HG03469 (cell line): ENCODE results near the gene MAGI3.

Source experiments
- ATAC-seq: cut with Tn5 transposase; IDR thresholded peaks from one replicate; pipeline ENCODE4 v1.9.1; 2021; ENCODE audit warnings: mild to moderate bottlenecking, moderate library complexity, moderate number of reproducible peaks; ENCODE audit not compliant: unreplicated experiment

The MAGI3 gene

DNA sequence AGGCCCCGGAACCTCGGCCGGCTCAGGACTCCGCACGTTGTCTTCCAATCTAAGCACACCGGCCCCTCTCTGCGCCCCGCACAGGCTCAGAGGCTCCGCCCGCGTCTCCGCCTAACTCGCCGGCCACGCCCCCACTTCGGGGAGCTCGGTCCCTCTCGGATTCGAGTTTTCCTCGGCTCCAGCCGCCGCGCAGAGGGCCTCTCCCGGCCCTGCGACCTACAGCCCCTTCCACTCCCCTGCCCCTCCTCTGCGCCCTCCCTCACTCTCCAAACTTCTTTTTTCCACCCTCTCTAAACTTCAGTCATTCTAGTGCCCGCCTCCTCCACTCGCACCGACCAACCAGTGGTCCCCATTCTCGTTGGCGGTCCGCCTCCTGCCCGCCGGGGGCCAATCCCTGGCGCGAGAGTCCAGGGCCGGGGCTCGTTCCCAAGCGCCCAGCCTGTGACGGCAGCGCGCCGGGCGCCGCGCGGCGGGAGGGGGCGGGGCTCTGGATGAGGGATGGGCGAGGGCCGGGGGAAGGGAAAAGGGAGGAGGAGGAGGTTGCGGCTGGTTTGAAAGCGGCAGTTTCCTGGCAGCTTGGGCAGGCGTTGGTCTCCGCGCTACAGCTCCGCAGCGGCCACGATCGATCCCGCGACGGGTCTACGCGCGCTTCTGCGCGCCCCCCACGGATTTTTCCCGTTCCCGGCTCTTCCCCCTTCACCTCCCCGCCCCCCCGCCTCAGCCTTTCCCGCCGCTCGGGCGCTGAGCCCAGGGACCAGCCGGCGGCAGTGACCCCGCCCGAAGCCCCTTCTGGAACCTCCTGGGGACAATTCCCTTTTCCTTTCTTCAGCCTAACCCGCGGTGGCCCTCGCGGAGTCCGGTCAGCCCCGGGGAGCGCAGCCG, at the start of gene MAGI3:
TSS of gene MAGI3 (plus strand) at position 563 of the 882 bp plus-strand sequence. CDS start 519 bp downstream, outside the sequence.
- peak; percentile 98 for ATAC-seq

DNA sequence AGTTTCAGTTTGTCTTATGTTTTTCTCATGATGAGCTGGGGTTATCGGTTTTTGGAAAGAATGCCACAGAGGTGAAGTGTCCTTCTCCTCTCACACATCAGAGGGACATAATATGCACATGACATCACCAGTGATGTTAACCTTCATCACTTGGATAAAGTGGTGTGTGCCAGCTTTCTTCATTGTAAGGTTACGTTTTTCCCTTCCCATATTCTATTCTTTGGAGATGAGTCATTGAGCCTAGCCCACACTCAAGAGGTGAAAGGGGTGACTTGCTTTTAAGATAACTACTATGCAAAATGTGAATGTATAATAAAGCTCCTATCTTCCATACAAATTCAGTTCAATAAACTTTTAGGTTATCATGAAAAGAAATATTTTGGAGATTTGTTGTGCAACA, 36.7 kb upstream of the MAGI3 start:
- no peak for ATAC-seq

DNA sequence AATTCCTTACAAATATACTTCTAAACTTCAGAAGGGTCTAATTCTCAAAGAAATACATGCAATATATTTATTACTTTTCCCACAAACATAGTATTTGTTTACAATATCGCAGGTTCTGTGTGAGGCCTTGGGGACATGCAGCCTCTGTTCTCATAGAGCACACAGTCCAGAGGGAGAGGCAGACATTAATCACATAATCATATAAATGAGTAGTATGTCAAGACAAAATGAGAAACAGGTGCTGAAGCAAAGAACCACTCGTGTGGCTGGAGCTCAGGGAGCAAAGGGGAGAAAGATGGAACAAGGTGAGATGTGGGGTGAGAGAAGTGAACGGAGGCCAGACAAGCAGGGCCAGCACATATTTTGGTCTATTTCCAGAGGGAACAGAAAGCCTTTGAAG, 26.4 kb upstream of the MAGI3 start:
- no peak for ATAC-seq

GRCh38 chr1:113369040-113369439, 21.3 kb upstream of the MAGI3 start:
- no peak for ATAC-seq

DNA sequence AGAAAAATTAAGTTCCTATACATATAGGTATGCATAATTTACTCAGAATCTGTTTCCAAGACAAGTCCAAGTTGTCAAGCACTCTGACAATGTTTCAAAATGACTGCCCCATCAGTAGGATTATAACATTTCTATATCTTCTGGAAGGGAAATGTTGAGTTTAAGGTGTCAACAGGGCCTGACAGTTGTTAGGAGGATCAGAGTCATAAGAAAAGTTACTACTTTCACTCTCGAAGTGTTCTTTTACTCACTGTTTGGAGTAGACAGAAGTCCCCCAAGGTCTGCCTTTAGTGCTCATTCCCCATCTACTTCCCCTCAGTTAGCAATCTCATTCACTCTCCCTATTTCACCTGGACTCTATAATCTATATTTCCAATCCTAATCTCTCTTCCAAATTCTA, 20.6 kb upstream of the MAGI3 start:
- no peak for ATAC-seq

GRCh38 chr1:113370868-113371267, 19.4 kb upstream of the MAGI3 start:
- ATAC-seq: no peak

GRCh38 chr1:113372546-113372945, 17.8 kb upstream of the MAGI3 start:
- ATAC-seq: no peak

- ATAC-seq: no peak
Measured at GRCh38 chr1:113373644-113374043, 16.7 kb upstream of the MAGI3 start.

DNA sequence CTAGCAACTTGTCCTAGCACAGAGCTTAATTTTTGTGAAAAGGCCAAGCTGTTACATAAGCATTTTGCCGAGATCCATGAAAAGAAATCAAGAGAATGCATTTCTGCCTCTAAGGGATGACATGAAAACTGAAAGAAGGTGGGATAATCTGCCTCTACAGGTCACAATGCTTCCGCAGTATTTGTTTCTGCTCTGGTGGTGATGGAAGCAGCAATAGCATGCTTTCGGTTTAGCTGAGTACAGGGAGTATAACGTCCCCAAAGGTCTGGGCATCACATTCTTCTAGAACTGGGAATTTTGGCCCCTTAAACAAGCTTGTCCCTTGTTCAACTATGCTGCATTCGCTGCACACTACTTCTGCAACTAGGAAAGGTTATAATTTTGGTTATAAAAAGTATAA, 14.4 kb upstream of the MAGI3 start:
- ATAC-seq: no peak

GRCh38 chr1:113380075-113380474, 10.2 kb upstream of the MAGI3 start:
- ATAC-seq: no peak

DNA sequence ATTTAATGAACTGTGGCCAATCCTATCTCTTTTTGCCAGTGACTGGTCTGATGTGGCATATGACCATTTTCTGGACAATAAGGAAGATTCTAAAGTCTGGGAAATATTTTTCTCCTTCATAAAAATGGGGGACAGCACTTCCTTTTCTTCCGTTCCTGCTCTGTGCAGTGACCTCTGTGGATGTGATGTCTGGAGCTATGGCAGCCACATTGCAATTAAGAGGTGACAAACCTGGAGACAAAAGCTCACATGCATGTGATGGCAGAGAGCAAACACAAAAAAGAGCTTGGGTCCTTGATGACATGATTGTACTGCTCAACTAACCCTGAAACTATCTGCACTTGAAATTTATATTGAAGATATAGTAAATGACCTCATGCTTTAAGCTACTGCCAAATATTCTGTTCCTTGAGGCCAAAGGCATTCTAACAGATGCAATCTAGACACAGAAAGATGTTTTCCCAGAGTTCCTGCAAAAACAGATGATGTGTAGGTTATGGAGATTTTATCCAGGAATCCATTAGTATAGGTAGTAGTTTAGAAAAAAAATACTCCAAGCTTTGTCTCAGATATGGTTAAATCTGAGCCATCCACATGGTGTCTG, 2.2 kb upstream of the MAGI3 start:
- no peak for ATAC-seq

- no peak for ATAC-seq
Measured at GRCh38 chr1:113388621-113389358, 1.5 kb upstream of the MAGI3 start.

DNA sequence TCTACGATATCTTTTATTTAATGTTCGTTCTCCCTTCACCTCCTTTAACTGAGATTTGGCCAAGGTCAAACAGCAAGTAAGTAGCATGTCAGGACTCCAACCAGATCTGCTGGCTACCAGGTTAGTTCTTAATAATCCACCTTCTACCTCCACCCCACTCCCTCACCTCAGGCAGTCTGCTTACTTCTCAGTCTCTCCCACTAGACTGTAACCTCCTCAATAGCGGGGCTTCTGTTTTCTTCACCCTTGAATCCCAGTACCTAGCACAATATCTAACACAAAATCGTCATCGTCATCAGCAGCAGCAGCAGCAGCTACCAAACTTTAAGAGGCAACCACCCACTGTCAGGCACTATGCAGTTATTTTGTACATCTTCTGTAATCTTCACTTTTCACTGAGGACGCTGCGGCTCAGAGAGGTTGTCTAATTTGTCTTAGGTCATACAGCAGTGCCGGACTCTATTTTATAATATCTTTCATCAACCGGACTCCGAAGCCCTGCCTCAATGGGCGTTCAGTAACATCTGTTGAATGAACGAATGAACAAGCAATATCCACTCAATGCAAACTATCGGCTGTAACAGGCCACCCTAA, 859 bp upstream of the MAGI3 start:
- ATAC-seq: no peak

DNA sequence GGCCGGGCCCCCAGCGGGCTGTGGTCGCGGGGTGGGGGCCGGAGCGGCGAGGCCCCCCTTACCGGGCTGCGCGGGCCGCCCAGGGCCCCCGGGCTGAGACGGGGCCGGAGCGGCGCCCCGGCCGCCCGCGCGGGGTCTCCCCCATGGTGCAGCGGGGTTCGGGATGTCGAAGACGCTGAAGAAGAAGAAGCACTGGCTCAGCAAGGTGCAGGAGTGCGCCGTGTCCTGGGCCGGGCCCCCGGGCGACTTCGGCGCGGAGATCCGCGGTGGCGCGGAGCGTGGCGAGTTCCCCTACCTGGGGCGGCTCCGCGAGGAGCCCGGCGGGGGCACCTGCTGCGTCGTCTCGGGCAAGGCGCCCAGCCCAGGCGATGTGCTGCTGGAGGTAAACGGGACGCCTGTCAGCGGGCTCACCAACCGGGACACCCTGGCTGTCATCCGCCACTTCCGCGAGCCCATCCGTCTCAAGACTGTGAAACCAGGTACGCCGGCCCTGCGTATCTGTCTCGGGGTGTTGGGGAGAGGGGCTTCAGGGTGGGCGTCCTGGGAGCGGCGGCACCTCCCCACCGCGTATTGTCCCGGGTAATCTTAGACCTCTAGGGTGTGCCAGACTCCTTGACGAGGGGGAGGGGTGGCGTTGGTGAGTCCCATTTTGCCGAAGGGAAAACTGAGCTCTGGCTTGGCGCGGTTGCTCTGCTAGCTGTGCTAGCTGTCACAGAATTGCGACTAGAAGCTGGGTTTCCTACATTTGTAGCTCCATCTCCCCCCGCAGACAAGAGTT, 745 bp downstream of the MAGI3 start:
- no peak for ATAC-seq

GRCh38 chr1:113391649-113392271, 1.4 kb downstream of the MAGI3 start:
- no peak for ATAC-seq

GRCh38 chr1:113392541-113393128, 2.3 kb downstream of the MAGI3 start:
- ATAC-seq: no peak

DNA sequence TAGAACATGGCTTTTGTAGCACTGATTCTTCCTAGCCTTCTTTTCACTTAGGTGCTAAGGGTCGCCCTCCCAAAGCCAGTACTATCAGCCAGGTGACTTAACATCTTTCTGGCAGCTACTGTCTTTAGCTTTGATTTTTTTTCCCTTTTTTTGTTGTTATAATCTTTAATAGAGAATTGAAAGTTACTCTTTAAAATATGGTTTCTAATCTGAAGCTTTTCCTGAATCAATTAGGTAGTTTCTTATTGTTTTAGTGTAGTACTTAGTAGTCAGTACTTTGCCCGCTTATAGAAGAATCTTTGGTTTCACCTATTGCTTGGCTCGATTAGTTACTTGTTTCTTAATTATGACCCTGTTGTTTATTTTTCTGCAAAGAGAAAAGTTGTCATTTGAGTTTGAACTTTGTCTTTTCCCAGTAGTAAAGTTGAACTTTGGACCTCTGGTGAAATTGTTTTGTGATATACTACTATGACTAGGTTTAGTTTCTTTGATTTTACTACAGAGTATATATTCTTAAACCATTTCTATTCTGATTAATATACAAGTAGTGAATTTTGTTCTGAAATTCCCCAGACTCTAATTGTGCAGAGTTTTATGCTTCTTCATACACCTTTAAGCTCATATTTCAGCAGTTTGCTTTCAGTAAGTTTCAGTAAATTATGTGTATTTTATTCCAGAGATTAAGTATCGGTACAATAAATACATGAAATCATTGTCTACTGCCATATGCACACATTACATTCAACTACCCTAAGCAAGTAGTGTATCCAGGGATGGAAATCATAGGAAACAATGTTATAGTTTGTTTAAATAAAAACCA, 3.9 kb downstream of the MAGI3 start:
- no peak for ATAC-seq

DNA sequence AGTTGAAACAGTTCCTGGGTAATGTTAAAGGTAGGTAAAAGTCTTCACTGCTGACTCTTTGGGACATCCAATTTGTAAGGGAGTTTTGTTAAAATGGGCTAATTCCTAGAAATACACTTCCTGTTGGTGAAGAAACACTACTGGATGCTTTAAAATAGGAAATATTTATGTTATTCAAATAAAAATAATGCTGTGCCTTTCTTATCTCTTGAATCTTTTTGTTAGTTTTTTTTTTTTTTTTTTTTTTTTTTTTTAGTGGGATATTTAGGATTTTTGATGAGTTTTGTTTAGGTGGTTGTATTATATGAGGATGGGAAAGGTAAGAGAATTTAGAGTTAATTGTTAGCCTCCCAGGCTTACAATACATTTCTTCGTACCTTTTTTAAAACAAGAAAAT, 4.5 kb downstream of the MAGI3 start:
- no peak for ATAC-seq

GRCh38 chr1:113396102-113396501, 5.8 kb downstream of the MAGI3 start:
- no peak for ATAC-seq
